GM12891 (cell line): ENCODE data around the gene PSMD1.

Source experiments
- DNase-seq: peaks from one replicate; pipeline ENCODE4 v3.0.0; 2011; ENCODE audit warnings: low spot score; ENCODE audit not compliant: insufficient read length
- FAIRE-seq: peaks from 2 replicates; lab custom pipeline; 2011; peaks lifted over from hg19 to GRCh38; lab: Jason Lieb, UNC
- PAX5 ChIP-seq: IDR thresholded peaks from 2 replicates; pipeline ENCODE4 v1.6.1; 2011; ENCODE audit warnings: low read length, moderate library complexity, mild to moderate bottlenecking; ENCODE audit not compliant: insufficient read depth, severe bottlenecking
- POLR2A ChIP-seq: IDR thresholded peaks from 2 replicates; pipeline ENCODE4 v1.6.1; 2011; ENCODE audit warnings: low read depth, low read length, control low read depth
- POLR2AphosphoS5 ChIP-seq: IDR thresholded peaks from 2 replicates; pipeline ENCODE4 v1.6.1; 2011; ENCODE audit warnings: low read depth, low read length, control low read depth
- POU2F2 ChIP-seq: IDR thresholded peaks from 2 replicates; pipeline ENCODE4 v1.6.1; 2011; ENCODE audit warnings: low read depth, mild to moderate bottlenecking, control low read depth, low read length, moderate library complexity
- SPI1 ChIP-seq: IDR thresholded peaks from 2 replicates; pipeline ENCODE4 v1.6.1; 2011; ENCODE audit warnings: low read depth, low read length, control low read depth
- TAF1 ChIP-seq: IDR thresholded peaks from 2 replicates; pipeline ENCODE4 v1.6.1; 2011; ENCODE audit warnings: low read depth, low read length, control low read depth

The PSMD1 gene

DNA sequence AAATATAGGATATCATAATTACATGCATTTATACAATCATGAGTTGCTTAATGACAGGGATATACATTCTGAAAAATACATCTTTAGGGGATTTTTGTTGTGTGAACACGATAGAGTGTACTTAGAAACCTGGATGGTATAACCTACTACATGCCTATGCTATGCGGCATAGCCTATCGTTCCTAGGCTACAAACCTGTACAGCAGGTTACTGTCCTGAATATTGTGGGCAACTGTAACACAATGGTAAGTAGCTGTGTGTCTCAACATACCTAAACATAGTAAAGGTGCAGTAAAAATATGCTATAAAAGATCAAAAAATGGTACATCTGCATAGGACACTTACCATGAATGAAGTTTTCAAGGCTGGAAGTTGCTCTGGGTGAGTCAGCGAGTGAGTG, 12.9 kb upstream of the PSMD1 start:
- DNase-seq (no peak), FAIRE-seq (no peak)
- TF ChIP-seq POU2F2, result no peak
- TF ChIP-seq TAF1, result no peak
- no peak for TF ChIP-seq POLR2A
- TF ChIP-seq POLR2AphosphoS5, result no peak
- no peak for TF ChIP-seq SPI1

DNA sequence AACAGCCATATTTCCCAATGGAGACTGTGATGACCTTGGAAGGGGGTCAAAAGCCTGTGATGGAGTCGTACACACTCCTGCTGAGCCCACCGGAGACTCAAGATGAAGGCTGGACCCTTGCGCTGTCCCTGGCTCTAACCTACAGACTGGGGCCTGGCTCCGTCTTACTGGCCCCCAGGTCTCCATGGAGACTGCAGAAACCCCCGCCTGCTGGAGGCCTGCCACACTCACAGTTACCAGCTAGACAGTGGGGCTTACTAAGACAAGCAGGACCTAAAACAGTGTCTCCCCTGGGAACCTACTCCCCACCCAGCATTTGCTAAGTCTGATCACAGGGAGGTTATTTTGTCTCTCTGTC, 9.8 kb upstream of the PSMD1 start:
- FAIRE-seq, result no peak
- TF ChIP-seq POU2F2, result no peak
- no peak for TF ChIP-seq POLR2AphosphoS5
- TF ChIP-seq TAF1, result no peak
- no peak for TF ChIP-seq POLR2A
- no peak for TF ChIP-seq SPI1
- TF ChIP-seq PAX5, result no peak
- DNase-seq, result no peak

DNA sequence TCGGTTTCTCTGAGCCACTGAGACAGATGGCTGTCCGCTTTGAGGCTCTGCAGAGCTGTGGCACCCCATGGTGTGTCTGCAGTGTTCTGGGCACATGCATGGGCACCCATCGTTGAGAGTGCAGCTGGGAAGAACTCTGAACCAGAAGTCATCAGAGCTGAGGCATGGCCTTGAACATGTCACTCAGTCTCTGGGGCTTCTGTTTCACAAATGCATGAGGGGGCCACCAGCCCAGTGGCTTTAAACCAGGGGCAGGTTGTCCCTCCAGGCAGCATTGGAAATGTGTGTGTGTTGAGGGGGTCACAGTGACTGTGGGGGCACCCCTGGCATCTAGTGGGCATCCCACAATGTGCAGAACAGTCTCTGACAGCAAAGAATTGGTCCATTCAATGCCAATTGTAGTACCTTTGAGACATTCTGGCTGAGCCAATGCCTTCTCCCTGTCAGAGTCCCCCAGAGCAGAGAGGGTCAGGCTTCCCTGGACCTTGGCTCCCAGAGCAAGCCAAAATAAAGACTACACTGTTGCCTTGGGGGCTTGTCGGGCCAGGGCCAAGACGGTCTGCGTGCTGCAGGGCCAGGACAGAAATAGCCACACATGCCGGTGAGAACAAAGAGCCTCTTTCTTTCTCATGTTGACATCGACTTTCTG, 9.3 kb upstream of the PSMD1 start:
- FAIRE-seq (no peak), DNase-seq (no peak)

DNA sequence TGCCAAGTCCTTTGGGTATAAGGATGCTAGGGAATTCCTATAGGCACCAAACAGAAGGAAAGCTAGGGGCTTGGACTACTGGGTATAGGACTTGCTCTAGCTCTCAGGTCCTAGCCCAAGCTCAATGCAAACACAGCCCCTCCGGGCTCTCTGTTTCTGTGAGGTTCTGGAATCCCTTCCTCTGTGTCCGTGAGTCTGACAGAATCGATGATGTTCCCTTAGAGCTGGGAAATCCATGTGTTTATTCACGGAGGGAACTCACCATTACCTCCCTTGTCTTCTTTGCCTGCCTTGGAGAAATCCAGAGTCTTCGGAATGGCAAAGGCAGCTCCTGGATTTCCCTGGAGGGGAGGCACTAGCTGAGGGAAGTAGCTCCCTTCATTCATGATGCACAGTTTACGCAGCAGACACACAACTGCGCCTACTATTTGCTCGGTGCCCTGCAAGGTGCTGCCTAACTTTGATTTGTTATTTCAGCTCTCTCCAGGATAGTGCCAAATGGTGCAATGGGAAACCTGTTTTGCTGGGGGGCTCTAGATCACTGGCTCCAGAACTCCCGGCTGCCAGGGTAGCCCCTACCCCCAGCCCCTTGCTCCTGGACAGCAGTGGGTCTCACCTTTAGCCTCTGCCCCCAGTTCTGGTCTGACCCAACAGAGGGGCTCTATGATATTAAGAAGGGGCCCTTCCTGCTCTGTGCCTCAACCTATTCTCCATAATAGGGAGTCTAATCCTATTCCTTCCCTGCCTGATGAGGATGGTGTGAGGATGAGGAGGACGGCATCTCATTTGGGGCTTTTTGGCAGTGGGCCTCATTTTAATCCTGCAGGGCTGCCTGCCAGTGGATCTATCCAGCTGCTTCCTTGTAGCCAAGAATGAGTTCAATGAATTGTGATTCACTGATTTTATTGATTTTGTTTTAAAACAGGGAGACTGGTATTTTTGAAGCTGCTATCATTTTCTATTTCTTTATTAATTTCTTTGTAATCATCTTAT, 8.4 kb upstream of the PSMD1 start:
- TF ChIP-seq PAX5 (no peak), SPI1 (no peak), POLR2A (no peak), POLR2AphosphoS5 (no peak), POU2F2 (no peak), TAF1 (no peak)
- DNase-seq, result no peak

More for the DNA sequence above, 9.3 kb upstream of the PSMD1 start:
- TF ChIP-seq PAX5 (no peak), TAF1 (no peak), POLR2AphosphoS5 (no peak), POLR2A (no peak), POU2F2 (no peak), SPI1 (no peak)

DNA sequence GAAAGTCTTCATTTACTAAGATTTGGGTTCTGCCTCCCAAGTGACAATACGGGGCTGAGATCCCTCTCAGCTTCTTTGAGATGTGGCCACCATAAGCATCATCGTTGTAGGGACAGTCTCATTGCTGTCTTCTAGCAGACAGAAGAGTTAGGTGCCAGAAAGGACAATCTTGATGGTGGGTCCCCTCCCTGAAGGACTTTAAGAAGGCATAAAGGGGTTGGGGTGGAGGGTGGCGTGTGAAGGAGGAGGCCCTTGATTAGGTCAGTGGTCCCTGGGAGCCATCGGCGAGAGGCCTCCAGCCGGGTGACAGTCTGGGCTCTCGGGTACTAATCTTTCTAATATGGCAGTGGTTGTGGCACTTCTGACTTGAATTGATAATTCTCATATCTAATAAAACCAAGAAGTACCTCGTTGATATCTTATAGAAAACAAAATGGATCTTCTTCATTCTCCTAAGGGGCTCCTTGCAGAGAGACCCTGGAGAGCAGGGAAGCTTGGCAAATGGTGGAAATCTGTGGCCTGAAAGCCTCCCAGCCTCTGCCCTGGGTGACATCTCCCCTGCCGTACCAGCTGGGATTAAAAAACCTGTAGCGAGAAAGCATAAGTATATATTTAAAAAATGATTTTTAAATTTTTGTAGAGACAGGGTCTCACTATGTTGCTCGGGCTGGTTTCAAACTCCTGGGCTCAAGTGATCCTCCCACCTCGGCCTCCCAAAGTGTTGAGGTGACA, 7.2 kb upstream of the PSMD1 start:
- DNase-seq, result no peak
- no peak for TF ChIP-seq PAX5
- TF ChIP-seq SPI1, result no peak
- TF ChIP-seq POLR2A, result no peak
- TF ChIP-seq POU2F2, result no peak
- FAIRE-seq, result no peak

More for the DNA sequence above, 8.4 kb upstream of the PSMD1 start:
- FAIRE-seq, result no peak

DNA sequence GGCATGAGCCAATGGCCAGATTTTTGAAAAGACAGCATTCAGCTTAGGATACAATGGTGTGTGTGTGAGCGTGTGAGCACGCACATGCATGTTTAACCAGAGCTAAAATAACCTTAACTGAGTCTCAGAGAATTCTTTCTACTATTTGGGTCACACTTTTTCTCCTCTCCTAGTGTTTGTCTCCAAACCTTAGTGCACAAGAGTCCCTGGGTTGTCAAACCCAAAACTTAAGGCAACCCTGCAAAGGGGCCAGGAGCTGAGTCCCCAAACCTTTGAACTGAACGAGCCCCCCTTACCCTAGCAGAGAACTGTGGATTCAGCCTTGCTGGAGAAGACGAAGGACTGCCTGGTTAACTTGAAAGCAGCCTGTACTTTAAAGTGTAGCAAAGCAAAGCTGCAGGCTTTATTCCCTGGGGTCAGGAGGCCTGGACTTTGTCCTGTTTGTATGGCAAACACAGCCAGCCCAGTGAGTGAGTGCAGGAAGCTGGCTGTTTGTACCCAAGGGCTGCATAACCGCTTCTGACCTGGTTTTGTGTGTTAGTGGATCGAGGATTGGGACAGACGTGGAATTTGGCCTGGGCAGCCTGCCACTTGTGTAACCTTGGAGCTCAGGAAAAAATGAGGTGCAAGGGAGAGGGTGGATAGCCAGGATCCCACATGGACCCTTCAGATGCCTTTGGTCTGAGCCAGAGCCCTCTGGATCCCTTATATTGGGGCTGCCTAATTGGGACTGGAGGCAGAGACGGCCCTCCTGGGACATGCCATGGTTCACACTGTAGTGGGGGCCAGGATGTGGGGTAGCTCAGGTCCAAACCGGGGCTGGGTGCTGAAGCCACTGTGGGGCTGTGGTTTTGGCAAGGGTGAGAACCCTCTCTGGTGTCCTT, 6.4 kb upstream of the PSMD1 start:
- FAIRE-seq (no peak), DNase-seq (no peak)
- no peak for TF ChIP-seq POU2F2
- no peak for TF ChIP-seq POLR2A
- no peak for TF ChIP-seq TAF1

DNA sequence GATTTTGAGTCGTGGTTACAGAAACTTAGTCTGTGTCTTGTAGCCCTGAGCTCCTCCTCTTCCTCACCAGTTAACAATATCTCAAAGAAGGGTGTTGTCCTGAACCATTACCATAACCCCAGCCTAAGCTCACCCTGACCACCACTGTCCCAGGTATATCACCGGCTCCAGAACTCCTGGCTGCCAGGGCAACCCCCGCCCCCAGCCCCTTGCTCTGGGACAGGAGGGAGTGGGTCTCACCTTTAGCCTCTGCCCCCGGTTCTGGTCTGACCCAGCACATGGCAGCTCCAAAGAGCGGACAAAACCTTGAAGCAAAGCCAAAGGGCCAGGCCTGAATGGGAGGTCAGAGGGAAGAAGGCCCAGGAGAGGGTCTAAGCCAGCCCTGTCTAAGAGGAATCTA, 5.6 kb upstream of the PSMD1 start:
- no peak for FAIRE-seq
- TF ChIP-seq SPI1 (no peak), POU2F2 (no peak), POLR2A (no peak), PAX5 (no peak), TAF1 (no peak), POLR2AphosphoS5 (no peak)
- no peak for DNase-seq

DNA sequence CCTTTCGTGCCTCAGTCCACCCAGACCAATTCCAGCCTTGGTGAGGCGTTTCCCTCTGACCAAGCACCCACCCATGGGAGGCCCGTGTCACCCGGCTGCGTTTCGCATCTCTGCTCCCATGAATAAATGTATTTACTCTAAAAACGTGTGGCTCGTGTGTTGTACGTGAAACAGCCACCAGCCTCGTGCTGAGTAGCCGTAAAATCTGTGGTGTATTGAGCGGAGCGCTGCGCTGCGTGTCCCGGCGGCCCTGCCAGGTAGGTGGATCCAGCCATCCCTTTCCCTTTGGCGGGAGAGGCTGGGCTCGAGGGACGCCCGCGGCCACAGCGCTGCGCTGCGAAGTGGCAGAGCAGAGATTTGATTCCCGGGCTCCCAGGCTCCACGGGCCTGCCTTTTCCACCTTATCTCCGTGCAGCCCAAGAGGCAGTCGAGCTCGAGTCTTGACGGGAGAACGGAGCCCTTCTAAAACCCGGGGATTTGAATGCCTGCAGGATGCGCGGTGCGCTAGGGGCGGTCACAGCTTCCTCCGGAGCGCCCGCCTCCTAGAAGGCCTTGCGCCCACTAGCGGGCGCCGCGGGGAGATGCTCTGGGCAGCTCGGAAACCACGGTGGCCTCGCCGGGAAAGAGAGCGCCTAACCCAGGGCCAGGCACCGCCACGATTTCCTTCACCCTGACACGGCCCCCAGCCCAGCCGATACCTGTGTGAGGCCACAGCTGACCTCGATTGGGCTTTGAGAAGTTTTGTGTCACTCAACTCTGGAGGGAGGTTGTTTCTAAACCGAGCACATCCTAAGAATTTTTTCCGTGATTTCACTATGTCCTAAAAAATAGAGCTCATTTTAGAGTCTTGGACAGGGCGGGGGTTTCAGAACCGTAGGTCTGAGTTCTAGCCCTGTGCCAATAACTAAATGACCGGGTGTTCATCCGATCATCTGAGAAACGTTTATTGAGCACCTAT, 3.9 kb upstream of the PSMD1 start:
- FAIRE-seq, result peak; percentile 90
- no peak for TF ChIP-seq POLR2A
- TF ChIP-seq POU2F2, result no peak
- no peak for TF ChIP-seq POLR2AphosphoS5
- no peak for TF ChIP-seq TAF1
- peak; percentile 75 for DNase-seq
